ENCODE results near the gene SARM1. TPM values are rescaled to one million over a fixed set of nuclear protein-coding genes. Genes with fewer than 3 reads are reported as not detected.

The SARM1 gene
- total and polyA plus RNA-seq, 2 of the 8 experiments (the other 6 are each of a cell fraction or from before 2014, with no cell fraction given) = 5.8 to 9.2 TPM

- TF ChIP-seq GABPA (IDR thresholded peaks at IDR 0.05; ENCODE audit: borderline replicate concordance, insufficient read depth, low read length) = no peak
- TF ChIP-seq SP2 (IDR thresholded peaks at IDR 0.05; ENCODE audit: low read length) = no peak
- TF ChIP-seq POU5F1 (IDR thresholded peaks at IDR 0.05; ENCODE audit: low read depth, low read length) = no peak
Measured at GRCh38 chr17:28386391-28386790, 14.9 kb downstream of the SARM1 start (continued).

All from H1 (cell line).